HEK293 (cell line): Measurements from ENCODE around the gene DARS2.

Experiments
- CTCF ChIA-PET: fragments of 350-600 bp; formaldehyde crosslinking; extraction: SDS; loops from one replicate; lab custom pipeline; 2021; ENCODE audit warnings: antibody characterized with exemption; lab: Yijun Ruan, JAX
- POLR2A ChIA-PET: fragments of 300-600 bp; formaldehyde crosslinking; extraction: SDS; loops from one replicate; lab custom pipeline; 2020; ENCODE audit warnings: antibody characterized with exemption, inconsistent platforms; lab: Yijun Ruan, JAX
- H3K27ac ChIP-seq: fragments of 200-500 bp; sonication (Bioruptor generic); 2 replicates; pipeline ENCODE4 v1.5.1; 2014; ENCODE audit warnings: low read depth, low read length, control low read depth, inconsistent platforms; ENCODE audit errors: extremely low read depth
- H3K36me3 ChIP-seq, 2 experiments: fragments of 200-500 bp in 1 of 2; sonication (Bioruptor generic) in 1 of 2; 1 replicate in 1 of 2; 2 replicates in 1 of 2; pipeline ENCODE4 v1.5.1; 2014 to 2017; ENCODE audit warnings: inconsistent platforms in 2 of 2, low read length in 2 of 2; ENCODE audit not compliant: control insufficient read depth in 2 of 2, insufficient read depth in 1 of 2
- H3K4me1 ChIP-seq: fragments of 200-500 bp; sonication (Bioruptor generic); 2 replicates; pipeline ENCODE4 v1.5.1; 2014; ENCODE audit warnings: mild to moderate bottlenecking, low read length, inconsistent platforms; ENCODE audit not compliant: control insufficient read depth, insufficient read depth
- H3K4me3 ChIP-seq: 2 replicates; pipeline ENCODE4 v1.5.1; 2011; ENCODE audit warnings: low read depth, mild to moderate bottlenecking, control low read depth, low read length, moderate library complexity
- H3K9me3 ChIP-seq: fragments of 200-500 bp; sonication (Bioruptor generic); 2 replicates; pipeline ENCODE4 v1.5.1; 2014; ENCODE audit warnings: low read depth, low read length, inconsistent platforms; ENCODE audit not compliant: control insufficient read depth, insufficient read depth
- PRDM1 ChIP-seq: fragments of 450-650 bp; formaldehyde crosslinking; IDR thresholded peaks from 2 replicates; pipeline ENCODE4; 2016; ENCODE audit warnings: missing biosample characterization, missing genetic modification characterization
- SETDB1 ChIP-seq: IDR thresholded peaks from one replicate; pipeline ENCODE4 v1.6.1; 2017; ENCODE audit warnings: mild to moderate bottlenecking, low read length, moderate library complexity, mixed read lengths; ENCODE audit not compliant: insufficient read length
- ZBTB48 ChIP-seq: fragments of 450-650 bp; formaldehyde crosslinking; IDR thresholded peaks from 2 replicates; pipeline ENCODE4 v1.5.1; 2016; ENCODE audit warnings: missing biosample characterization, missing genetic modification characterization
- ZEB2 ChIP-seq: fragments of 450-650 bp; formaldehyde crosslinking; IDR thresholded peaks from 2 replicates; pipeline ENCODE4 v1.5.1; 2016; ENCODE audit warnings: missing biosample characterization, missing genetic modification characterization
- ZFHX2 ChIP-seq: fragments of 450-650 bp; formaldehyde crosslinking; conservative IDR thresholded peaks from 2 replicates; pipeline ENCODE4 v1.5.1; 2016; ENCODE audit warnings: missing biosample characterization, missing genetic modification characterization
- ZNF10 ChIP-seq: fragments of 450-650 bp; formaldehyde crosslinking; IDR thresholded peaks from 2 replicates; pipeline ENCODE4 v1.5.1; 2017; ENCODE audit warnings: missing biosample characterization, missing genetic modification characterization
- ZNF2 ChIP-seq: fragments of 450-650 bp; formaldehyde crosslinking; IDR thresholded peaks from 2 replicates; pipeline ENCODE4 v1.5.1; 2016; ENCODE audit warnings: missing biosample characterization, missing genetic modification characterization
- ZNF202 ChIP-seq: fragments of 450-650 bp; formaldehyde crosslinking; IDR thresholded peaks from 2 replicates; pipeline ENCODE4 v1.5.1; 2016; ENCODE audit warnings: missing biosample characterization, missing genetic modification characterization, borderline replicate concordance
- ZNF211 ChIP-seq: fragments of 450-650 bp; formaldehyde crosslinking; IDR thresholded peaks from 2 replicates; pipeline ENCODE4 v1.5.1; 2016; ENCODE audit warnings: low read depth, missing biosample characterization, missing genetic modification characterization
- ZNF214 ChIP-seq: fragments of 450-650 bp; formaldehyde crosslinking; IDR thresholded peaks from 2 replicates; pipeline ENCODE4 v1.5.1; 2017; ENCODE audit warnings: missing biosample characterization, mild to moderate bottlenecking, missing genetic modification characterization, borderline replicate concordance
- ZNF248 ChIP-seq: fragments of 450-650 bp; formaldehyde crosslinking; IDR thresholded peaks from 2 replicates; pipeline ENCODE4 v1.5.1; 2017; ENCODE audit warnings: missing biosample characterization, missing genetic modification characterization
- ZNF350 ChIP-seq: fragments of 450-650 bp; formaldehyde crosslinking; IDR thresholded peaks from 2 replicates; pipeline ENCODE4 v1.5.0; 2017; ENCODE audit warnings: missing biosample characterization, mild to moderate bottlenecking, missing genetic modification characterization
- ZNF560 ChIP-seq: fragments of 450-650 bp; formaldehyde crosslinking; IDR thresholded peaks from 2 replicates; pipeline ENCODE4 v1.5.1; 2017; ENCODE audit warnings: missing biosample characterization, missing genetic modification characterization, borderline replicate concordance
- ZNF596 ChIP-seq: fragments of 450-650 bp; IDR thresholded peaks from 2 replicates; pipeline ENCODE4 v1.5.0; 2018; ENCODE audit warnings: missing biosample characterization, mild to moderate bottlenecking, missing genetic modification characterization, moderate library complexity
- ZNF791 ChIP-seq: fragments of 450-650 bp; formaldehyde crosslinking; IDR thresholded peaks from 2 replicates; pipeline ENCODE4 v1.5.1; 2016; ENCODE audit warnings: missing biosample characterization, missing genetic modification characterization
- ZNF843 ChIP-seq: fragments of 450-650 bp; formaldehyde crosslinking; IDR thresholded peaks from 2 replicates; pipeline ENCODE4 v1.5.1; 2016; ENCODE audit warnings: missing biosample characterization, missing genetic modification characterization
- TF ChIP-seq, protein P1 (sequence below): fragments of 450-650 bp; formaldehyde crosslinking; IDR thresholded peaks from 2 replicates; pipeline ENCODE4 v1.5.1; 2017; ENCODE audit warnings: missing biosample characterization, mild to moderate bottlenecking, missing genetic modification characterization, moderate library complexity
- TF ChIP-seq, protein P2 (sequence below): fragments of 450-650 bp; IDR thresholded peaks from 2 replicates; pipeline ENCODE4 v1.5.1; 2018; ENCODE audit warnings: missing biosample characterization, mild to moderate bottlenecking, missing genetic modification characterization
- TF ChIP-seq, protein P3 (sequence below): fragments of 450-650 bp; formaldehyde crosslinking; IDR thresholded peaks from 2 replicates; pipeline ENCODE4 v1.5.1; 2016; ENCODE audit warnings: missing biosample characterization, missing genetic modification characterization
- TF ChIP-seq, protein P4 (sequence below): fragments of 450-650 bp; IDR thresholded peaks from 2 replicates; pipeline ENCODE4 v1.5.1; 2018; ENCODE audit warnings: missing biosample characterization, missing genetic modification characterization

The DARS2 gene

DNA sequence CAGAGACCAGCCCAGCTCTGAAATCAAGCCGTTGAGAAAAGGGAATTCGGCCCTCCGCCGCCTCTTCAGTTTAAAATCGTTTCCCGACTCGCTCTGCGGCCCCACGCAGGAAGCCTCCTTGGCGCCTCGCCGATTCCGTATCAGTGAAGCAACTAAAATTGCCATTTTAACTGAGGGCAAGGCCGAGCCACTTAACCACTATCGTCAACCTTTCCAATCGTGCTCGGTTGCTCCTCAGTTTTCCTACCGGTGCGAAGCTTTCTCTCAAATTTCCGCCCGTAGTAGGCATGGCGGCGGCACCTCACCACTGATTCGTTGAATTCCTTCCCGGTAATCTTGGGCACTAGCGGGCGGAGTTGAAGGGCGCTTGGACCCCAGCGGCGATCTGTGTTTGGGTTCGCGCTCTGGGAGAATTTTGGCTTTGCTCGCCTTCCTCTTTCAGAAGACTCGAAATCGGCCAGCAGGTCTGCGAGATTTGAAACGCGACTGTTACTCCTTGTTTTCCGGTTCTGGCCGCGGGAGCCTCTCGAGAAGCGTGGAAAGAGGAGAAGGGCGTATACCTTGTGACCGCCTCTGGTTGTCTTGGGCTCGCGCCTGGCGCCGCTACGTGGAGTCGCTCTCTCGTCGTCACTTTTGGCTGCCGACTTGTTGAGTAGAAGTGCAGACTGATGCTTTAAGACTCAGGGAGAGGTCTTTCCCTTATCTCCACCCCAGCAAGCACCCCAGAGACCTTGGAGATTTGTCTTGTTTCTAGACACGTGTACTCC, at the start of gene DARS2, which contains the start of gene CENPL (continued):
- TF ChIP-seq ZFHX2: peak; percentile 45; the same call in 1 of the 2 replicates
- TF ChIP-seq, protein P1, sequence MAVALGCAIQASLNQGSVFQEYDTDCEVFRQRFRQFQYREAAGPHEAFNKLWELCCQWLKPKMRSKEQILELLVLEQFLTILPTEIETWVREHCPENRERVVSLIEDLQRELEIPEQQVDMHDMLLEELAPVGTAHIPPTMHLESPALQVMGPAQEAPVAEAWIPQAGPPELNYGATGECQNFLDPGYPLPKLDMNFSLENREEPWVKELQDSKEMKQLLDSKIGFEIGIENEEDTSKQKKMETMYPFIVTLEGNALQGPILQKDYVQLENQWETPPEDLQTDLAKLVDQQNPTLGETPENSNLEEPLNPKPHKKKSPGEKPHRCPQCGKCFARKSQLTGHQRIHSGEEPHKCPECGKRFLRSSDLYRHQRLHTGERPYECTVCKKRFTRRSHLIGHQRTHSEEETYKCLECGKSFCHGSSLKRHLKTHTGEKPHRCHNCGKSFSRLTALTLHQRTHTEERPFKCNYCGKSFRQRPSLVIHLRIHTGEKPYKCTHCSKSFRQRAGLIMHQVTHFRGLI (tag by site-specific recombination): peak; percentile 41; the same call in 1 of the 2 replicates
- peak; percentile 54; the same call in 1 of the 2 replicates for TF ChIP-seq ZNF2
- TF ChIP-seq, all 188 proteins: peak for 58

DNA sequence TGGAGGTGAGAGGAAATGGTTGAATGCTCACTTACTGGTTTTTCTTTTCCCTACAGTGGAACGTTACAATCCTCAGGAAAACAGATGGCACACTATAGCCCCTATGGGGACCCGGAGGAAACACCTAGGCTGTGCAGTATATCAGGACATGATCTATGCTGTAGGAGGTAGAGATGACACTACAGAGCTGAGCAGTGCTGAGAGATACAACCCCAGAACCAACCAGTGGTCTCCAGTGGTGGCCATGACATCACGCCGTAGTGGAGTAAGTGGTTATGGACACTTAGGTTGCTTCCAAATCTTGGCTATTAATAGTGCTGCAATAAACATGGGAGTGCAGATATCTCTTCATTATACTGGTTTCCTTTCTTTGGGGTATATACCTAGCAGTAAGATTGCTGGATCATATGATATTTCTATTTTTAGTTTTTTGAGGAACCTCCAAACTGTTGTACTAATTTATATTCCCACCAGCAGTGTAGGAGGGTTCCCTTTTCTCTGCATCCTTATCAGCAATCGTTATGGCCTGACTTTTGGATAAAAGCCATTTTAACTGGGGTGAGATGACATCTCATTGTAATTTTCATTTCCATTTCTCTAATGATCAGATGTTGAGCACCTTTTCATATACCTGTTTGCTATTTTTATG, 48.8 kb upstream of the DARS2 start:
- CTCF ChIA-PET: no interaction called here
- H3K27ac ChIP-seq: no peak overlapping the region

DNA sequence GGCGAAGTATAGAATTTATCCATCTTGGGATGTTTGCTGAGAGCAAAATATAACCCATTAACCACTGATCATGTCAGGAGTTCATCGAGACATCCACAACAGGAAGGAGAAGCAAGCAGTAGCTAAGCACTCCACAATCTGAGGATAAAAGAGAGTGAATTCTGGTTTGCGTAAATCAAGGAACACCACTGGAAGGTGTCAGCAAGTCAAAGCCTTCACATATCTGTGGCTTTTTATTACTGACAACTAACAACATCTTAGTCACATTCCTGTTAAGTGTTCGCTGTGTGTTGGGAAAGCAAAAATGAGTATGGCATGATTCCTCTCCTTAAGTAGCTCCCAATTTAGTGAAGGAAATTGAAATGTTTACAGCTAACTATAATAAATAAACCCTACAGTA, 44.5 kb upstream of the DARS2 start:
- H3K27ac ChIP-seq: no peak overlapping the region
- POLR2A ChIA-PET: no interaction called here
- H3K4me3 ChIP-seq: no peak overlapping the region
- H3K36me3 ChIP-seq: peaks cover 18 to 61% of the 10 kb centered on the region in 2 experiments
- no peak for TF ChIP-seq ZNF791
- no peak for TF ChIP-seq ZNF596 (tag by site-specific recombination)
- TF ChIP-seq SETDB1: no peak
- TF ChIP-seq, all 188 proteins: peak for 0
- Histone ChIP-seq H3K4me1 (no peaks in the 10 kb centered on the region), H3K9me3 (no peaks in the 10 kb centered on the region)
- CTCF ChIA-PET: interaction anchor here (0.7 kb wide), 1 partner anchor 225 kb away, joined by 6 read pairs; no protein-coding TSS in a partner anchor

More for the DNA sequence above, 48.8 kb upstream of the DARS2 start:
- TF ChIP-seq ZNF560 (tag by site-specific recombination) (no peak), ZNF350 (tag by site-specific recombination) (no peak), PRDM1 (tag by site-specific recombination) (no peak)
- TF ChIP-seq, protein P2, sequence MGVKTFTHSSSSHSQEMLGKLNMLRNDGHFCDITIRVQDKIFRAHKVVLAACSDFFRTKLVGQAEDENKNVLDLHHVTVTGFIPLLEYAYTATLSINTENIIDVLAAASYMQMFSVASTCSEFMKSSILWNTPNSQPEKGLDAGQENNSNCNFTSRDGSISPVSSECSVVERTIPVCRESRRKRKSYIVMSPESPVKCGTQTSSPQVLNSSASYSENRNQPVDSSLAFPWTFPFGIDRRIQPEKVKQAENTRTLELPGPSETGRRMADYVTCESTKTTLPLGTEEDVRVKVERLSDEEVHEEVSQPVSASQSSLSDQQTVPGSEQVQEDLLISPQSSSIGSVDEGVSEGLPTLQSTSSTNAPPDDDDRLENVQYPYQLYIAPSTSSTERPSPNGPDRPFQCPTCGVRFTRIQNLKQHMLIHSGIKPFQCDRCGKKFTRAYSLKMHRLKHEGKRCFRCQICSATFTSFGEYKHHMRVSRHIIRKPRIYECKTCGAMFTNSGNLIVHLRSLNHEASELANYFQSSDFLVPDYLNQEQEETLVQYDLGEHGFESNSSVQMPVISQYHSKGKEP (tag by site-specific recombination): no peak
- Histone ChIP-seq H3K9me3 (no peaks in the 10 kb centered on the region), H3K36me3 (peaks cover 11 to 37% of the 10 kb centered on the region in 2 experiments), H3K4me3 (no peak overlapping the region), H3K4me1 (no peaks in the 10 kb centered on the region)
- POLR2A ChIA-PET: no interaction called here

DNA sequence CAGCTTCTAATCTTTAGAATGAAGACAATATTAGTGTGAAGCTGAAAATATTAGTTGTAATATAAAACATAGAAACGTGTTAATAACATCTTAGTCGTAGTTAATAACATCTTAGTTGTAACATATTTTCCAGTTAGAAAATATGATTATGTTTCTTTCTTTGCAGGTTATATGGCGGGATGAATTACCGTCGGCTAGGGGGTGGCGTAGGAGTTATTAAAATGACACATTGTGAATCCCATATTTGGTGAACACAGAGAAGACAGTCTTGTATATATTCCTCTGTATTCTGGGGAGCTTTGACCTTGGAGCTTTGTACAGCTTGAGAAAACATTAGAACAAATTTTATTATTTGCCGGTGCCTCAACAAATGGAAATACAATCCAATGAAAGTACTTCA, 39.5 kb upstream of the DARS2 start:
- POLR2A ChIA-PET: no interaction called here
- TF ChIP-seq, protein P3, sequence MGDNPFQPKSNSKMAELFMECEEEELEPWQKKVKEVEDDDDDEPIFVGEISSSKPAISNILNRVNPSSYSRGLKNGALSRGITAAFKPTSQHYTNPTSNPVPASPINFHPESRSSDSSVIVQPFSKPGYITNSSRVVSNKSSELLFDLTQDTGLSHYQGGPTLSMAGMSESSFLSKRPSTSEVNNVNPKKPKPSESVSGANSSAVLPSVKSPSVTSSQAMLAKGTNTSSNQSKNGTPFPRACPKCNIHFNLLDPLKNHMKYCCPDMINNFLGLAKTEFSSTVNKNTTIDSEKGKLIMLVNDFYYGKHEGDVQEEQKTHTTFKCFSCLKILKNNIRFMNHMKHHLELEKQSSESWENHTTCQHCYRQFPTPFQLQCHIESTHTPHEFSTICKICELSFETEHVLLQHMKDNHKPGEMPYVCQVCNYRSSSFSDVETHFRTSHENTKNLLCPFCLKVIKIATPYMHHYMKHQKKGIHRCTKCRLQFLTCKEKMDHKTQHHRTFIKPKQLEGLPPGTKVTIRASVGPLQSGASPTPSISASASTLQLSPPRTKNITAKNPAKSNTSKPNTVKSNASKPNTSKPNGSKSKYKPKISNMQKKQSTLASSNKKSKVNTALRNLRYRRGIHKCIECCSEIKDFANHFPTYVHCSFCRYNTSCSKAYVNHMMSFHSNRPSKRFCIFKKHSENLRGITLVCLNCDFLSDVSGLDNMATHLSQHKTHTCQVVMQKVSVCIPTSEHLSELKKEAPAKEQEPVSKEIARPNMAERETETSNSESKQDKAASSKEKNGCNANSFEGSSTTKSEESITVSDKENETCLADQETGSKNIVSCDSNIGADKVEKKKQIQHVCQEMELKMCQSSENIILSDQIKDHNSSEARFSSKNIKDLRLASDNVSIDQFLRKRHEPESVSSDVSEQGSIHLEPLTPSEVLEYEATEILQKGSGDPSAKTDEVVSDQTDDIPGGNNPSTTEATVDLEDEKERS (tag by site-specific recombination): no peak
- TF ChIP-seq, protein P4, sequence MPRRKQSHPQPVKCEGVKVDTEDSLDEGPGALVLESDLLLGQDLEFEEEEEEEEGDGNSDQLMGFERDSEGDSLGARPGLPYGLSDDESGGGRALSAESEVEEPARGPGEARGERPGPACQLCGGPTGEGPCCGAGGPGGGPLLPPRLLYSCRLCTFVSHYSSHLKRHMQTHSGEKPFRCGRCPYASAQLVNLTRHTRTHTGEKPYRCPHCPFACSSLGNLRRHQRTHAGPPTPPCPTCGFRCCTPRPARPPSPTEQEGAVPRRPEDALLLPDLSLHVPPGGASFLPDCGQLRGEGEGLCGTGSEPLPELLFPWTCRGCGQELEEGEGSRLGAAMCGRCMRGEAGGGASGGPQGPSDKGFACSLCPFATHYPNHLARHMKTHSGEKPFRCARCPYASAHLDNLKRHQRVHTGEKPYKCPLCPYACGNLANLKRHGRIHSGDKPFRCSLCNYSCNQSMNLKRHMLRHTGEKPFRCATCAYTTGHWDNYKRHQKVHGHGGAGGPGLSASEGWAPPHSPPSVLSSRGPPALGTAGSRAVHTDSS: no peak
- TF ChIP-seq ZNF211 (no peak), ZEB2 (no peak), ZNF2 (no peak), ZBTB48 (no peak), ZNF10 (tag by site-specific recombination) (no peak), ZNF843 (tag by site-specific recombination) (no peak), ZNF248 (tag by site-specific recombination) (no peak), ZNF214 (tag by site-specific recombination) (no peak), ZNF202 (tag by site-specific recombination) (no peak)
- Histone ChIP-seq H3K36me3 (peaks cover 11 to 49% of the 10 kb centered on the region in 2 experiments), H3K4me1 (no peaks in the 10 kb centered on the region), H3K27ac (no peak overlapping the region), H3K4me3 (no peak overlapping the region), H3K9me3 (no peaks in the 10 kb centered on the region)
- CTCF ChIA-PET: interaction anchor here (0.6 to 0.7 kb wide), 2 partner anchors 9 to 40 kb away, joined by 3 read pairs; no protein-coding TSS in a partner anchor
